ENCODE measurements around the gene FZD10.

Gene FZD10

DNA sequence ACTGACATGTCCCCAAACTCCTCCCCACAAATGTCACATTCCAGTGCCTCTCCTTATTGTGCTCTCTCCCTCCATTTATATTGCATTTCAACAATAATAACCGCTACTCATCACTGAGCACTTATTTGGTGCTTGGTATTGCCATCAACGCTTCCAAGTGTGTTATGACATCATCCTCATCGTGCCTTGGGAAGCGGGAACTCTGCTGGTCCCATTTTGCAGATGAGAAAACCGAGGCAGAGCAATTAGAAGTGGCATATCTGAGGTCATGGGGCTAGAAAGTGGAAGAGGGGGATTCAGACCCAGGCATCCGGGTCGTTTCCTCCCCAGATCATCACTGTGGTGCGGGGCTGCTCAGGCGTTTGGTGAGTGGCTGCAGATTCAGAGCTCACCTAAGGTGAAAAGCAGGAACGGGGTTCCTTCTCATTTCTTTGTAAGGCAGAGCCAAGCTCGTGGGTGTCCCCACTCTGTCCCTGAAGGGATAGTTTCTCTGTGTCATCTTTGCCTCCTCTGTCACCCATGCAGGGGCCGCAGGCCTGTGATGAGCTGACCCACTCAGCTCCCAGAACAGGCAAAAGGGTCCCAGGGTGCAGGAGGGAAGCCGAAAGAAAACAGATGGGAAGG lies 5.5 kb upstream of the FZD10 start:
- no peaks in the 10 kb centered on the region for H4K20me1 ChIP-seq (ENCODE audit: insufficient read depth)
- no peak overlapping the region for H3K4me2 ChIP-seq
- H3K36me3 ChIP-seq (ENCODE audit: insufficient read depth): no peaks in the 10 kb centered on the region
- no peaks in the 10 kb centered on the region for H3K4me1 ChIP-seq (ENCODE audit: low read depth, poor library complexity, severe bottlenecking)
- no peak overlapping the region for H3K9ac ChIP-seq
- H3K27me3 ChIP-seq (ENCODE audit: insufficient read depth, low read depth): no peaks in the 10 kb centered on the region
- TF ChIP-seq, protein P1, sequence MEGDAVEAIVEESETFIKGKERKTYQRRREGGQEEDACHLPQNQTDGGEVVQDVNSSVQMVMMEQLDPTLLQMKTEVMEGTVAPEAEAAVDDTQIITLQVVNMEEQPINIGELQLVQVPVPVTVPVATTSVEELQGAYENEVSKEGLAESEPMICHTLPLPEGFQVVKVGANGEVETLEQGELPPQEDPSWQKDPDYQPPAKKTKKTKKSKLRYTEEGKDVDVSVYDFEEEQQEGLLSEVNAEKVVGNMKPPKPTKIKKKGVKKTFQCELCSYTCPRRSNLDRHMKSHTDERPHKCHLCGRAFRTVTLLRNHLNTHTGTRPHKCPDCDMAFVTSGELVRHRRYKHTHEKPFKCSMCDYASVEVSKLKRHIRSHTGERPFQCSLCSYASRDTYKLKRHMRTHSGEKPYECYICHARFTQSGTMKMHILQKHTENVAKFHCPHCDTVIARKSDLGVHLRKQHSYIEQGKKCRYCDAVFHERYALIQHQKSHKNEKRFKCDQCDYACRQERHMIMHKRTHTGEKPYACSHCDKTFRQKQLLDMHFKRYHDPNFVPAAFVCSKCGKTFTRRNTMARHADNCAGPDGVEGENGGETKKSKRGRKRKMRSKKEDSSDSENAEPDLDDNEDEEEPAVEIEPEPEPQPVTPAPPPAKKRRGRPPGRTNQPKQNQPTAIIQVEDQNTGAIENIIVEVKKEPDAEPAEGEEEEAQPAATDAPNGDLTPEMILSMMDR (conservative IDR thresholded peaks at IDR 0.05; ENCODE audit: low read depth, low read length): no peak
- H3K4me3 ChIP-seq (IDR thresholded peaks at IDR 0.05; ENCODE audit: insufficient read depth, low read depth, low read length): no peak overlapping the region
- H3K79me2 ChIP-seq (ENCODE audit: insufficient read depth, low read depth): no peaks in the 10 kb centered on the region
- H2AFZ ChIP-seq (ENCODE audit: low read depth): no peak overlapping the region
- H3K27ac ChIP-seq: no peak overlapping the region

DNA sequence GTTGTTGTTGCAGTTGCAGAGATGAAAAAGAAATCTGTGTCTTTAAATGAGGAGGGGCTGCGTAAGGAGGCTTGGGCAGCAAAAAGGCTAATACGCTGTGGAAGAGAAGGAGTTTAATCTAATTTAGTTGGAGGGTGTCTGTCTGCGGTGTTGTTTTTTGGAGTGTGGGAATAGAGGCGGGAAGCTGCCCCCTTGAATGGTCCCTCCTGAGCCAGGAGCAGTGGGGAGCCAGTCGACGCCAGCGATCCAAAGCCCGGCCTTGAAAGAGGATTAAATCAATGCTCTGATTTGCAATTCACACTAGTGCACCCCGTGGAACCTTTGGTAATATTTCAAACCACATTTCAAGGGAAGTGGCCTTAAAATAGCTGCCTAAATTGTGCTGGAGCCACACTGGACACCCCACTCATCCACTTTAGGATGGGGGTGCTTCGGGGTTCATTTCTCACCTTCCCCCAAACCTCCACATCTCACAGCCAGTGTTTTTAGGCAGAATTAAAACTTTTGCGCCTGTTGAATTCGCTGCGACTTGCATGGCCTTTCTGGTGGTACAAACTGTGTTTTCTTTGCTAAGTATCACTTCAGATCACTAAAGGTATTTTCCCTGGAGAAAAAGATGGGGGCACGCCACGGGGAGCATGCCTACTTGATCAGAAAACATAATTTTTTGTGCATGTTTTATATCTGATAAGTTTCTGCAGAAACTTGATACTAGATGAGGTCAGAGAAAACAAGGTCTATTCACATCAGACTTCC lies 4.1 kb upstream of the FZD10 start:
- Histone ChIP-seq H3K4me2 (no peak overlapping the region), H3K27me3 (ENCODE audit: insufficient read depth, low read depth) (no peaks in the 10 kb centered on the region)

DNA sequence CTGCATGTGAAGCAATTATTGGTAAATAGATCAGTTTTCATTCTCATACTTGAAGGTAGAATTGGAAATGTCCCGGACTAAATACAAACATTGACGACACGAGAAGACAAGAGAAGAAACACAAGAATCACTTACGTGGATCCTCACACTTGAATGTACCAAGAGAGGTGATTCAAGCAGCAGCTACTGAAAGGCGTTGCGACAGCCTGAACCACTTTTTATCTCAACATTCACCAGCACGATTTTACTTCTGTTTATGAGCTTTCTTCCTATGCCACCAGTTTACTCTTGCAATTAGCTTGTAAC lies 3.6 kb upstream of the FZD10 start:
- no peaks in the 10 kb centered on the region for H3K27me3 ChIP-seq (ENCODE audit: insufficient read depth, low read depth)
- no peaks in the 10 kb centered on the region for H3K36me3 ChIP-seq (ENCODE audit: insufficient read depth)
- TF ChIP-seq, protein P1 (conservative IDR thresholded peaks at IDR 0.05; ENCODE audit: low read depth, low read length): no peak
- no peaks in the 10 kb centered on the region for H3K79me2 ChIP-seq (ENCODE audit: insufficient read depth, low read depth)
- H3K4me3 ChIP-seq (IDR thresholded peaks at IDR 0.05; ENCODE audit: insufficient read depth, low read depth, low read length): no peak overlapping the region
- no peak overlapping the region for H2AFZ ChIP-seq (ENCODE audit: low read depth)
- no peaks in the 10 kb centered on the region for H3K4me1 ChIP-seq (ENCODE audit: low read depth, poor library complexity, severe bottlenecking)
- no peak overlapping the region for H3K27ac ChIP-seq
- H4K20me1 ChIP-seq (ENCODE audit: insufficient read depth): no peaks in the 10 kb centered on the region
- no peak overlapping the region for H3K9ac ChIP-seq
- no peak overlapping the region for H3K4me2 ChIP-seq

More for the DNA sequence above, 4.1 kb upstream of the FZD10 start:
- Histone ChIP-seq H2AFZ (ENCODE audit: low read depth) (no peak overlapping the region), H3K27ac (no peak overlapping the region), H4K20me1 (ENCODE audit: insufficient read depth) (no peaks in the 10 kb centered on the region), H3K79me2 (ENCODE audit: insufficient read depth, low read depth) (no peaks in the 10 kb centered on the region), H3K4me1 (ENCODE audit: low read depth, poor library complexity, severe bottlenecking) (no peaks in the 10 kb centered on the region), H3K36me3 (ENCODE audit: insufficient read depth) (no peaks in the 10 kb centered on the region), H3K9ac (no peak overlapping the region), H3K4me3 (IDR thresholded peaks at IDR 0.05; ENCODE audit: insufficient read depth, low read depth, low read length) (no peak overlapping the region)
- TF ChIP-seq, protein P1 (conservative IDR thresholded peaks at IDR 0.05; ENCODE audit: low read depth, low read length): no peak

DNA sequence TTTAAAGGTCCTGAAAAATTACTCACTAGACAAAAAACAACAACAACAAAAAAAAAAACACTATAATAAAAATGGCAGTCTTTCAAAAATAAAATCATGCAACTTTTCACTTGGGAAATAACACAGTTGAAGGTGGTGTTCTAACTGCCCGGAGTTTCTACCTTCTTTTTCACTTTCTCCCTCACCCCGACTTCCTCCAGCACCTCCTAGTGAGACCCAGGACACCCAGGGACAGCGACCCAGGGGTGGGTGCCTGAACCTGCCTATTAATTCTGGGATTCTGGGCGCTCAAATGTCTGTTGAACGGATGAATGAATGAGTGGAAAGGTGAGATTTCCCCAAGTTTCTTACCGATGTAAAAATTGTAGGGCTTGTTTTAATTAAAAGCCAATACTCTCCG lies 2.0 kb upstream of the FZD10 start:
- Histone ChIP-seq H3K4me3 (IDR thresholded peaks at IDR 0.05; ENCODE audit: insufficient read depth, low read depth, low read length) (no peak overlapping the region), H3K36me3 (ENCODE audit: insufficient read depth) (no peaks in the 10 kb centered on the region)

More for the DNA sequence above, 2.0 kb upstream of the FZD10 start:
- H3K4me2 ChIP-seq: no peak overlapping the region
- H3K79me2 ChIP-seq (ENCODE audit: insufficient read depth, low read depth): no peaks in the 10 kb centered on the region
- H4K20me1 ChIP-seq (ENCODE audit: insufficient read depth): no peaks in the 10 kb centered on the region
- no peaks in the 10 kb centered on the region for H3K27me3 ChIP-seq (ENCODE audit: insufficient read depth, low read depth)
- TF ChIP-seq, protein P1 (conservative IDR thresholded peaks at IDR 0.05; ENCODE audit: low read depth, low read length): no peak
- H3K9ac ChIP-seq: no peak overlapping the region
- H3K4me1 ChIP-seq (ENCODE audit: low read depth, poor library complexity, severe bottlenecking): no peaks in the 10 kb centered on the region
- no peak overlapping the region for H3K27ac ChIP-seq
- H2AFZ ChIP-seq (ENCODE audit: low read depth): no peak overlapping the region
